GM19023 (cell line): Measurements from ENCODE around the gene AGRN.
A peak's percentile ranks its signal among the peaks of the same experiment; 100 is the strongest.
"Not testable (repeated sequence)": the region's sequence is repeated elsewhere in the genome, so short reads cannot be mapped to it uniquely, and the experiment has no call there.

Source experiments
- ATAC-seq: cut with Tn5 transposase; IDR thresholded peaks from one replicate; pipeline ENCODE4 v1.9.1; 2021; ENCODE audit warnings: mild to moderate bottlenecking, moderate library complexity; ENCODE audit not compliant: unreplicated experiment

Gene AGRN

DNA sequence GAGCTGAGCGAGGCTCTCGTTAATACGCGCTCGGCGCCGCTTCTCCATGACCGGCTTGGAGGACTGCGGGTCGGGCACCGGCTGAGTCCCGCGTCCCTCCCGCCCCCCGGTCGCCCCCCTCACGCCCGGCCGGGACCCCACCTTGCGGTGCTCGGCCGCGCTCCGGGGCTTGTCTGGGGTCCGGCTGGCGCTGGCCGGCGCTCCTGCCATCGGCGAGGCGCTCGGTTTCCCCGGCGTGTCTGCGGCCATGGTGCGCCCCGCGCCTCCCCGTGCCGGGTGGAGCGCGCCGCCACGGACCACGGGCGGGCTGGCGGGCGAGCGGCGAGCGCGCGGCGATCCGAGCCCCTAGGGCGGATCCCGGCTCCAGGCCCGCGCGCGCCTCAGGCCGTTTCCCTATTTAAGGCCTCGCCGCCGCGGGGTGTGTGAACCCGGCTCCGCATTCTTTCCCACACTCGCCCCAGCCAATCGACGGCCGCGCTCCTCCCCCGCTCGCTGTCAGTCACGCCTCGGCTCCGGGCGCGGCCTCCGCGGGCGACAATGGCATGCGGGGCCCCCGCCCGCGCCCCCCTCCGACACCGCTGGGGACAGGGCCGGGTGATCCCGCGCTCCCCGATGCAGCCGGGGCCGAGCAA, 20.1 kb upstream of the AGRN start, which contains the start of gene HES4:
HES4 (minus strand) TSS at position 373 of the 632 bp plus-strand sequence; CDS start at position 249, 124 bp downstream.
- no peak for ATAC-seq

DNA sequence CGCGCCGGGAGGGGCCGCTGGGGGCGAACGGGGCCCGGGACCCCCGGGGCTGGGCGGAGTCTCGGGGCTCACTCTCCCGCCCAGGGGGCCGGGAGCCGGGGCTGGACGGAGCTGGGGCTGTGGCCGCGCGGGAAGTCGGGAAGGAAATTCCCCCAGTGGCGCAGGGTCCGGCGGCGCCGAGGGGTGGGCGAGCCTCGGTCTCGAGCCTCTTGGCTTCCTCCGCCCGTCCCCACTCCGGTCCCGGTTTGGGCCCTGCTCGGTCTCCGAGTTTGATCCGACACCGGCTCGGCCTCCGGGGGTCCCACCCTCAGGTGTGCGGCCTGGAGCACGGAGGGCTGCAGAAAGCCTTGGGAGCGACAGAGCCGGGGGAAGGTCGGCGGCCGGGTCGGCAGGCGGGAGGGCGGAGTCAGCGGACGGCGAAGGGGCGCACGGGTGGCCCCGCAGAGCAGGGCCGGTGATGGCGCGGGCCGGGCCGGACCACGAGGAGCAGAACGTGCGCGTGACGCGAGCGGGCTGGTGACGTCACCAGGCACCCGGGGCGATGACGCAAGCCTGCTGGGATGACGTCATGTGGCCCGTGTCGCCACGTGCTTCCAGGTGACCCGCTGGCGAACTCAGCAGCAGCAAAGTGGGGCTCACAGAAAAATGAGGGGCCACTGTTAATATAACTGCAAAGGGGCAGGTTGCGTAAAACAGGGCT, 19.4 kb upstream of the AGRN start:
- no peak for ATAC-seq

DNA sequence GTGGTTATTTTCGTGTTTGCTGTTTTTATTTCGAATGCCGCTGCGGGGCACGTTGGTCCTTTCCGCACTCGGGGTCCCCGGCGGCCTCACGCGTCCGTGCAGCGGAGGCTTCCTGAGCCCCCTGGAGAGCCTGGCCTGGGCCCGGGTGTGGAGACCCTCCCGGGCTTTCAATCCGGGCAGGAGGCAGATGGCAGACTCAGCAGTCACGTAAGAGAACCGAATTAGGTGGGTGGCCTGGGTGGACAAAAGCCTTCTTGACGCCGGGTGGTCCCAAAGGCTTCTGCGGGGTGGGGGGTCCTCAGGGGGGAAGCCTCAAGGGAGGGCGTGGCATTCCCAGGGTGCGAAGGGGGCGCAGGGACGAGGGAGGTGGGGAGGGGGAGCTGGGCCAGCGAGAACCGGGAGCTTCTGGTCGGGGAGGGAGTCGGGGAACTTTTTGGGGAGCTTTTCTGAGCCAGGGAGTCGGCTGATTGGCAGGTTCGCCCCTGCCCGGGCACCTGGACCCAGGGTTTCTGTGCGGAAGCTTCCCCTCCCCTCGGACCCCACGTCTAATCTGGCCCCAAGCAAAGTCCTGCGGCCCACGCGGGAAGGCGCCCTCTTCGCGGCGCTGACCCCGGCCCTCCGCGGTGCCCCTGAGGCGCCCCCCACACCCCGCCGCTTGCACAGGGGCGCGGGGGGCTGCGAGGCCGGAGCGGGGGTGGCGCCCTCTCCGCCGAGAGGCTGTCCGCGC, 18.7 kb upstream of the AGRN start:
- ATAC-seq: no peak

DNA sequence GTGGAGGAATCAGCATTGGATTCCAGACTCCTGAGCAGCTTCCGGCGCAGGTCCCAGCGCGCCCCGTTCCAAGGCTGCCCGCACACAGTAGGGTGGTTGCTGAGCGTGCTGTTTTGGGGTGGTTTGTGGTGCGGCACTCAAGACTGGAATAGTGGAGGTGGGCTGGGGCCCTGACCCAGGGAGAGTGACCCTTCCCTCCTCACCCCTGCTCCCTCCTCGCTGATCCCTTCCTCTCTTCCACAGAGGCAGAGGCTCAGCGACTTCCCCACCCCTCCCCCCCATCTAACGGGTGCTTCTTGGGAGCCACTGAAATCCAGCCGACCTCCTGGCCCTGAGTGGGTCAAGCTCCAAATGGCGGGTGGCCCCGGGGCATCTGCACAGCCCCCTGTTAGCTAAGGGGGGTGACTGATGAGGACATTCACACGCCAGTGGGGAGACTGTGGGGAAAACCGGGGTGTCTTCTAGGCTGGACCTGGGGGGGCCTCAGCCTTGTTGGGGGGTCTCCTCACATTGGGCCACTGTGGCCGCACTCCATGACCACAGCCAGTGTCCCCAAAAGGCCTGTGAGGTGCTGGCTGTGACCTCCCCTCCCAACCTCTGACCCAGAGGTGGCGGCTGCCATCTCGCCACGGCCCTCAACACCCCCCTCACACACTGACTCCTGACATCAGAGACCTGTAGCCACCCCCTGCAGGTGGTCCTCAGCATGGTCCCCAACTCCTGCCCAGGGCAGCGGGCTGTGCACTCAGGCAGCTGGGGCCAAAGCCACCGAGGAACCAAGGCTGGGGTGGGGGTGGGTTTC, 16.1 kb upstream of the AGRN start:
- ATAC-seq: no peak

DNA sequence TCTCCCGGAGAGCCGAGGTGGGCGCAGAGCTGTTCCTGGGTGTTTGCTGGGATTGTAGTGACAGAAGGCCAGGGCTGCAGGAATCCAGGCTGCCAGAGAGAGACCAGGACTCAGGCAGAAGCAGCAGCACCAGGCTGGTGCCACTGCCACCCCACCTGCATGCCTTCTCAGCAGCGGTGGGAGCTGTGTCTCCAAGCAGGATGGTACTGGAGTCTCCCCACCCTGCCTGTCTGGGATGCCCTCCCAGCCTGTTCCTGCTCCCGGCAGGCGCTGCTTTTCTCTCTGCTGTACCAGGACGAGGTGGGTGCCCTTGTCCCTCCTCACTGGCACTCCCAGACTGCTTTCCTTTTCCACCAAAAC, 15.5 kb upstream of the AGRN start:
- ATAC-seq: no peak

DNA sequence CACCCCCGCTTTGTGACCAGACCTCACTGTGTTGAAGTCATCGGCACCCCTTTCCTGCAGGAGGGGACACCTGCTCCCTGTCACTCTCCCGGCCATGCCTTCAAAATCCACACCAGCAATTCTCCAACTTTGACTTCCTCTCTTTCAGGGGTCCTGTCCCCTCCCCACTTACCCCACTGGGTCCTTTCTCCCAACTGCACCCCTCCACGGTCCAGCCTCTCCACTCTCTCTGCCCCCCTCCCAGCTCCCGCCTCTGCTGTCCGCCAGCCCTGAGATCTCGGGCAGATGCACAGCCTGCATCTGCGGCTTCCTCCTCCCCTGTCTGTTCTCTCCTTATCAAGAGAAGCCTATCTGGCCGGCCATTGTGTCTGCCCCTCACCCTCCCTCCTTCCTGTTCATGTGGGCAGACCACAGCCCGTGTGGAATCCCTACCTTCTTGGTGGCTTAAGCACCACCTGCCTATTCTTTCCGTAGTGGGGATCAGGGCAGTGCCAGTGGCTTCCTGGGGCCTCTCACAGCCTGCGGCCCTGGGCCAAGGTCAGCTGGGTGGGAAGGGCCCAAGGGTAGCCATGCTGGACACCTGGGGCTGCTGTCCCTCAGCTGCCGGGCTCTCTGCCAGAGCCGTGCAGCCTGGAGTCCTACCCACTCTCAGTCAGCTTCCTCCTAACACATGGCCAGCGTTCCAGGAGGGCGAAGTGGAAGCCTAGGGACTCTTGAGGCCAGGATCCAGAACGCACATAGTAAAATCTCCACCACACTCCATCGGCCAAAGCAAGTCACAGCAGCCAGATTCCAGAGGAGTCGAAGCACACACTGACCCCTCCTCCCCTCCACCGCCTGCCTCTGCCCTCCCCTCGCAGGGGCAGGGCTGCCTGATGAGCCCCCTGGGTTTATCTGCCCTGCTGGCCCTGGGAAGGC, 14.9 kb upstream of the AGRN start:
- ATAC-seq: no peak

DNA sequence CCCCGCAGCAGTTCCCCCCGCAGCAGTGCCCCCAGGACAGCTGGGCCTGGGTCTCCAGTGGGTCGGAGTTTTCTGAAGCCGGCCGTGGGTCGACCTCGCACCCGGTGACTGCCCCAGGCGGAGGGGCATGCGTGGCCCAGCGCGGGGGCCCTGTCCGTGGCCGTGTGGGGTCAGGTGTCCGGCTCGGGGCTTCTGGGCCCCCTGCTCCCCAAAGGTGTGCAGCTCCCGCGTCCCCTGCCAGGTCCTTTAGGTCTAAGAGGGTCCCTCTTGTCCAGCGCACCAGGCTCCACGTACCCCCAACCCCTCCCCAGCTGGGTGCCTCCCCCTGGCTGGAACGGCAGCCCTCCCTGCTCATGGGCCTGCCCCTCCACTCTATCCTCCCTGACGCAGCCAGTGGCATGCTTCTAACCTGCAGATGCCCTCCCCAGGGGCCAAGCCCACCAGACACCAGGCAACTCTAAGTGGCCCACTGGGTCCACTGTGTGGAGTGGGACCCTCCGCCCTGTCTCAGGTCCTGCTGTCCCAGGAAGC, 14.1 kb upstream of the AGRN start:
- ATAC-seq: no peak

DNA sequence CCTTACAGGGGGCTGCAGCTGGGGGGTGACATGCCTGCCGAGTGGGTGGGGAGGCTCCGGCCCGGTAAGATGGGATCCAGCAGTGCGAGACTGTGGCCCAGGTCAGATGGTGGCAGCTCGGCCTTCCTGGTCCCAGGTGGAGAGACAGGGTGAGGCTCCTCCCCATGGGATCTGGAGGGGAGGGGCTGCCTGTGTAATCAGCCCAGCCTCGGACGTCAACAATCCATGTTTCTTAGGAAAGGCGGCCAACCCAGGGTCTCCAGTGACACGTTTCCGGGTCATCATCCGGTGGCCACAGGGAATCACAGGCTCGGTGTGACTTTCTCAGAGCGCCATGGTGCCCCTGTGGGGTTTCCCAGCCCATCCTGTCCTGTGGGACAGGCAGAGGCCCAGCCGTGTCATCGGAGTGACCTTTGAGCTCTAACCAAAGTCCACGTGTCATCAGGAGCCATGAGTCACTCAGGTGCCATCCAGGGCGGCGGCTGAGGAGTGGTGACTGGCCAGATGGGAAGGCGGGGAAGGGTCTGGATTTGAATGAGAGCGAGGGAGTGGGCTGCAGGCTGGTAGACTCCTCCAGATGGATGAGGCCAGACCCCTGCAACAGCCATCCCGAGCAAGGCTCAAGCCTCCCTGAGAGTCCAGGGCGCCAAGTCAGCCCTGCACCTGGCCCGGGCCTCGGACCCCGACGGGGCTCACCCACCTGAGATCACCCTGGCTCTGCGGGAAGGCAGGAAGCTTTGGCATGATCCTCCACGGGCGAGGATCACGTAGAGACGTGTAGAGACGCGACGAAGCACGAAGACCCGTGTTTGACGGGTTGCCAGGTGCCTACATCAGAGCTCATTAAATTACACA, 13.4 kb upstream of the AGRN start:
- ATAC-seq: no peak

DNA sequence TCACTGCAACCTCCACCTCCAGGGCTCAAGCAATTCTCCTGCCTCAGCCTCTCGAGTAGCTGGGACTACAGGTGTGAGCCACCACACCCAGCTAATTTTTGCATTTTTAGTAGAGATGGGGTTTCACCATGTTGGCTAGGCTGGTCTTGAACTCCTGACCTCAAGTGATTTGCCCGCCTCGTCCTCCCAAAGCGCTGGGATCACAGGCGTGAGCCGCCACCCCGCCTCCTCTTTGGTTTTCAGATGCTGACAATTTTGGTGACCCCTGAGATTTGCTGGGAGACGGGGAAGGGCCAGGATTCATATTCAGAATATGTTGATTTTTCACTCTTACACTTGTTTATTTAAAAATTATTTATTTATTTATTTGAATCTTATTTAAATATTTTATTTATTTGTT, 9.8 kb upstream of the AGRN start:
- ATAC-seq: not testable (repeated sequence)

DNA sequence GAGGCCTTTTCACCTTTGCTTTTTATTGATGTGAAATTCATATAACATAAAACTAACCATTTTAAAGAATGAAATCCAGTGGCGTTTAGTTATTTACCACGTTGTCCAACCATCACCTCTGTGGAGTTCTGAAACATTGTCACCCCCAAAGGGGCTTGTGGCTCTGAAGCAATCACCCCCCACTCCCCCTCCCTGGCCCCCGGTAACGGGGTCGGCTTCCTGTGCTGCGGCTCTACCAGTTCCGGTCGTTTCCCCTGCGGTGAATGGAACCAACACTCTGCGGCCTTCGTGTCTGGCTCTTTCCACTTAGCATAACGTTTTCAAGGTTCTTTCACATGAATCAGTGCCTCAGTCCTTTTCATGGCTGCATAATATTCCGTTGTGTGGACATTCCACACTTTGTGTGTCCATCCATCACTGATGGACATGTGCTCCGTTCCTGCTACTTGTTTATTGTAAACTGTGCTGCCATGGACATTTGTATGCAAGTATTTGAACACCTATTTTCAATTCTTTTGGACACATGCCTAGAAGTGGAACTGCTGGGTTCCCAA, 8.4 kb upstream of the AGRN start:
- no peak for ATAC-seq

DNA sequence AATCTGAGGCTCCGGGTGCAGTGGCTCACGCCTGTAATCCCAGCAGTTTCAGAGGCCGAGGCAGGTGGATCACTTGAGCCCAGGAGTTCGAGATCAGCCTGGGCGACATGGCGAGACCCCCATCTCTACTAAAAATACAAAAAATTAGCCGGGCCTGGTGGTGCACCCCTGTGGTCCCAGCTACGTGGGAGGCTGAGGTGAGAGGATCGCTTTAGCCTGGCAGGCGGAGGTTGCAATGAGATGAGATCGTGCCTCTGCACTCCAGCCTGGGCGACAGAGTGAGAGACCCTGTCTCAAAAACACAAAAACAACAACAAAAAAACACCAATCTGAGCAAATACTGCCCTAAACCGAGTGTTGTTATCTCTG, 7.2 kb upstream of the AGRN start:
- ATAC-seq: not testable (repeated sequence)

DNA sequence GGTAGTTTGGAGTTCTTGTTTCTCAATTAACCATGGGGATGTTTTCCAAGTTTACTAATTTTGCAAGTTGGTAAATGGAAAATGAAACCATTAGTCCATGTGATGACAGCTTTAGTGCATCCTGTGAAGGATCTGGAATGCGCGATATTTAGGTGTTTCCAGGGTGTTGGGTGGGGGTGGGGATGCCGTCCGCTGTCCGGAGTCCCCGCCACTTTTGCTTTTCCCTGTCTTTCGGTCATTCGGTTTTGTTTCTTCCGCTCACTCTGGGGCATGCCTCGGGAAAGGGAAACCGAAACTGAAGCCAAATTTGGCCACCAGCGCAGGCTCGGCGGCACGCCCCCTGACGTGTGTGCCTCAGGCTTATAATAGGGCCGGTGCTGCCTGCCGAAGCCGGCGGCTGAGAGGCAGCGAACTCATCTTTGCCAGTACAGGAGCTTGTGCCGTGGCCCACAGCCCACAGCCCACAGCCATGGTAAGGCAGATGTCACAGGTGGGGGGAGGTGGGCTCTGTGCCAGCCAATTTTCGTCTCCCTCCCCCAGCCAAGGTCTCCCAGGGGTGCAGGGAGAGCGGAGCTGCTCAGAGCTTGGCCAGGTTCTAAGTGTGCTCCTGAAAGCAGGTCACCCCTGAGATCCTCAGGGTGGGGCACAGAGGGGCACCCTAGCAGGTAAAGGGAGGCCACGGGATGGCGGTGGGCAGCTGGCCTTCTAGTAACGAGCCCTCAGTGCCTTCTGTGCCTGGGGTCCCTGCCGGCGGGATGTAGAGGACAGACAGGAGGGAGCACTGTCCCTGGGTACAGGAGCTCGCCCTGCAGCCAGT, 6.6 kb upstream of the AGRN start, which contains the start of gene ISG15:
ISG15 (plus strand) TSS at position 393 of the 817 bp plus-strand sequence; CDS start at position 470, 77 bp downstream.
- peak; percentile 77 for ATAC-seq

DNA sequence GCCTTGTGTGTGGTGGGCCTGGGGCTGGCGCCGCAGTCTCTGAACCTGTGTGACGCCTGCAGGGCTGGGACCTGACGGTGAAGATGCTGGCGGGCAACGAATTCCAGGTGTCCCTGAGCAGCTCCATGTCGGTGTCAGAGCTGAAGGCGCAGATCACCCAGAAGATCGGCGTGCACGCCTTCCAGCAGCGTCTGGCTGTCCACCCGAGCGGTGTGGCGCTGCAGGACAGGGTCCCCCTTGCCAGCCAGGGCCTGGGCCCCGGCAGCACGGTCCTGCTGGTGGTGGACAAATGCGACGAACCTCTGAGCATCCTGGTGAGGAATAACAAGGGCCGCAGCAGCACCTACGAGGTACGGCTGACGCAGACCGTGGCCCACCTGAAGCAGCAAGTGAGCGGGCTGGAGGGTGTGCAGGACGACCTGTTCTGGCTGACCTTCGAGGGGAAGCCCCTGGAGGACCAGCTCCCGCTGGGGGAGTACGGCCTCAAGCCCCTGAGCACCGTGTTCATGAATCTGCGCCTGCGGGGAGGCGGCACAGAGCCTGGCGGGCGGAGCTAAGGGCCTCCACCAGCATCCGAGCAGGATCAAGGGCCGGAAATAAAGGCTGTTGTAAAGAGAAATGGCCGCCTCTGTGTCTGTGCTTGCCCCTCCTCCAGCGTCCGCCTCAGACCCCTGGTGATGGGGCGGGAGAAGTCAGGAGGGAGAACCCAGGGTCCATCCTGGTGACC, 5.8 kb upstream of the AGRN start:
- no peak for ATAC-seq

DNA sequence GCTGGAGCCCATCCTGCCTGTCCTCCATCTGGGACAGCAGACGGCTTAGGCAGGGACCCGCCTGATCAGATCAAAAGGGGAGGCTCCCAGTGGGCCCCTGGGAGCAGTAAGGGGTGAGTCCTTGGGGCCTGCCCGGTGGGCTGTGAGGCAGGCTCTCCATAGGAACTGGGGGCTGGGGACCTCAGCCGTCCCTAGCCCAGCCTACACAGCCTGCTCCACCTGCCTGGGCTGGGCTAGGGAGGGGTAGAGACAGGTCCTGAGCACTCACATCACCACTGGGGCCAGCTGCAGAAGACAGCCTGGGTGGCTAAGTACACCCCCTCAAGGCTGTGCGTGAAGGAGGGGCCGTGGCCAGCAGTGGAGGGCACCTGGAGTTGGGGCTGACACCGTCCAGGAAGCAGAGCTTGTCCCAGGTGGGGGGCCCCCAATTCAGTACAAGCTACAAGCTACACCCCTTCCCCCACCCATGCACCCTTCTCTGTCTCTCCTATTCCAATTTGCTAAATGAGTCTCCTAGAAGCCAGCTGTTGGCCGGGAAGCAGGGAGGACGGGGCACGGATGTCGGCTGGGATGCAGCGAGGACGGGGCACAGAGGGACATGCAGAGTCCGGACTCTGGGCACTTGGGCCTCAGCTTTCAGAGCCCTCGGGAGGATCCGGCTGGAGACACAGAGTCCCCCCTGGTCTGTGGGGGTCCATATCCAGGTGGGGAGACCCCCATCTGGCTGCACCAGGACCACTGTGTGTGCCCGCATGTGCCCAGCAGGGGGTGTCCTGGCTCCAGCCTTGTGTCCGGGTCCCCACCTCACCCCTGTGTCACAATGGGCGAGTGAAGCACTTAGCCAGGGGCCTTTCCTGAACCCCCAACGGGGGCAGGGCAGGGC, 4.9 kb upstream of the AGRN start:
- no peak for ATAC-seq

DNA sequence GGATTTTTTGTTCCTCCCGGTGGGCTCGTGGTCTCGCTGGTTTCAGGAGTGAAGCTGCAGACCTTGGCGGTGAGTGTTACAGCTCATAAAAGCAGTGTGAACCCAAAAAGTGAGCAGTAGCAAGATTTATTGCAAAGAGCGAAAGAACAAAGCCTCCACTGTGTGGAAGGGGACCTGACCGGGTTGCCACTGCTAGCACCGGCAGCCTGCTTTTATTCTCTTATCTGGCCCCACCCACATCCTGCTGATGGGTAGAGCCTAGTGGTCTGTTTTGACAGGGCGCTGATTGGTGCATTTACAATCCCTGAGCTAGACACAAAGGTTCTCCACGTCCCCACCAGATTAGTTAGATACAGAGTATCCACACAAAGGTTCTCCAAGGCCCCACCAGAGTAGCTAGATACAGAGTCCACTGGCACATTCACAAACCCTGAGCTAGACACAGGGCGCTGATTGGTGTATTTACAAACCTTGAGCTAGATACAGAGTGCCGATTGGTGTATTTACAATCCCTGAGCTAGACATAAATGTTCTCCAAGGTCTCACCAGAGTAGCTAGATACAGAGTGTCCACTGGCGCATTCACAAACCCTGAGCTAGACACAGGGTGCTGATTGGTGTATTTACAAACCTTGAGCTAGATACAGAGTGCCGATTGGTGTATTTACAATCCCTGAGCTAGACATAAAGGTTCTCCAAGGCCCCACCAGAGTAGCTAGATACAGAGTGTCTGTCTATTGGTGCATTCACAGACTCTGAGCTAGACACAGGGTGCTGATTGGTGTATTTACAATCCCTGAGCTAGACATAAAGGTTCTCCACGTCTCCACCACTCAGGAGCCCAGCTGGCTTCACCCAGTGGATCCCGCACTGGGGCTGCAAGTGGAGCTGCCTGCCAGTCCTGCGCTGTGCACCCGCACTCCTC, 2.3 kb upstream of the AGRN start:
- ATAC-seq: not testable (repeated sequence)
